DMS53 (cell line): ENCODE results near the gene KRT4.
"Not testable (repeated sequence)": the region's sequence is repeated elsewhere in the genome, so short reads cannot be mapped to it uniquely, and the experiment has no call there.

Experiments used
- DNase-seq: peaks from one replicate; lab custom pipeline; 2025; lab: John Stamatoyannopoulos, UW

KRT4 gene

DNA sequence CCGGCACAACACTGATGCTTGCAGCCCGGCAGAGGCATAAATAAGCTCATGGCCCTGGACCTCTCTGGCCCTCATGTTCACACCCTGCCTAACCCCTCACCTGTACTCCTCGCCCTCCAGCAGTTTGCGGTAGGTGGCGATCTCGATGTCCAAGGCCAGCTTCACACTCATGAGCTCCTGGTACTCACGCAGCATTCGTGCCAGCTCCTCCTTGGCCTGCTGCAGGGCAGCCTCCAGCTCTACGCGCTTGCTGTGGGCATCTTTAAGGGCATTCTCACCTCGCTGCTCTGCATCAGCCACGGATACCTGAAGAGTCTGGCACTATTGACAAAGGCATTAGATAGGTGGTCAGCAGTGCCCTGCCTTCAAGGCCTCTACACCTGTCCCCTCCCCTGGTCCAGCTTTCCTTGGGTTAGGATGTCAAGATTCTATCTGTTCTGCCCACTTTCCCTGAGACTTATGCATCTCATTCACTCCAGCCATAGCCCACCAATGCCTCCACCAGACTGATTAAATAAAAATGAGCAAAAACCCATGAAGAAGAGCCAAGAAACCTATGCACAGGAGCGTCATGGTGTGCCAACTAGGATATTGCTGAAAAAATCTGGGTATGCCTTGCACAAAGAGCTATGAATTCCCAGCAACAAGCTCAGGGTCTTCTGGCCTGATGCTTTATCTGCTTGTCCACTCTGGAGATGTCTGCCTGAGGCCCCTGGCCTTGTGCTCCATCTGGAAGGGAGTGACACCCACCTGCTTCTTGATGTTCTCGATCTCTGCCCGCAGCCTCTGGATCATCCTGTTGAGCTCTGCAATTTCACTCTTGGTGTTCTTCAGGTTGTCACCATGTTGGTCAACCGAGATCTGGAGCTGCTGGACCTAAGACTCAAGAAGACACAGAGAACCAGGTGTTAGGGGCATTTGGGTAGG is 6.1 kb downstream of the KRT4 start:
- DNase-seq: peak; percentile 13

DNA sequence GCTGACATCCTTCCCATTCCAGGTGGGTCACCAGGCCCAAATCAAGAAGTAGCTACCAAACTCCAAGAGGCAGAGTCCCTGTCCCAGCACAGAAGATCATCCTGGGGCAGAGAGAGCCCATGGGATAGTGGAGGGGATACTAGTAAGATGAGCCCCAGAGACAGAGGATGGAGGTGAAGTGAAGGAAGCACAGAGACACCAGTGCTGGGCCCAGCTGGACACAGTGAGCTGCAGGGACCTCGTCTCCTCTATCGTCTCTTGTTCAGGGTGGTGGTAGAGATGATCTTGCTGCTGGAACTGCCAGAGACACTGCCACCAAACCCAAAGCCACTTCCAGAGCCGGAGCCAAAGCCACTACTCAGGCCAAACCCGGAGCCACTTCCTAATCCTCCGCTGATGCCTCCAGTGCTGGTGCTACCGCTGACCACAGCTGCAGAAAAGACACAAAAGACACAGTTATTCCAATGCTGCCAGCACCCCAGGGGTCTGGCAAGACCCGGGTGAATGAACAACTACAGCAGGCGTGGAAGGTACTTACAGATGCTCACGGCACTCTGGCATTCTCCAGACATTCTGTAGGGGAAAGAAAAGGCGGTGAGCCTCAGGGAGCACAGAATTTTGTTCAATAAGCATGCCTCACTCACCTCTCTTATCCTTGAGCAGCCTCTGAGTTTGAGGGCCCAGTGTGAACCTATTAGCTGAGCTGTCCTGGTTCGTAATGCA is 6.9 kb downstream of the KRT4 start:
- DNase-seq: no peak

DNA sequence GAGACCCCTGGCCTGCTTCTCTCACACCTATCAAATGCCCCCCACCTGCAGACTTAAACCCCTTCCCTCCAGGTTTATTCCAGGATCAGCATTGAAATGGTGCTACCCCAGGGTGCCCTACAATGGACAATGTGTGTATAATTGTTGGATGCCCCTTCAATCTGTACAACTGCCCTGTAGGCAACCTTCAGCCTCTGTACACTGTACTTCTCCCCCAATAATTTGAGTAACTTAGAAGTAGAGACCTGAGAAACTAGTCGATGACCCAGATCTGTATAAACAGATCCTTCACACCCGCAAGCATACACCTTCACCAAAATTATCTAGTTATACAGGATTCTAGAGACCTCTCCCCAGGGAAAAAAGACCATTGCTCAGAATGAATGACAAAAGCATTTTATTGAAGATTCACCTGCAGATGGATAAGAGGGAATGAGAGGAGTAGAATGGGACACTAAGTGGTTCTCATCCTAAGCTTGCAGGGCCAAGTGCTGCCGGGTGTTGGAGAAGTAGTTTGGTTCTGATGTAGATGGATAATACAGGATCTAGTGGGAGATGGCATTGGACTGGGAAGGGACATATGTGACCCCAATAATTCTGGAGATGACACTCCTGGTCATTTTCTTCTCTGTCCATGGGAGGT is 7.6 kb downstream of the KRT4 start:
- no peak for DNase-seq

DNA sequence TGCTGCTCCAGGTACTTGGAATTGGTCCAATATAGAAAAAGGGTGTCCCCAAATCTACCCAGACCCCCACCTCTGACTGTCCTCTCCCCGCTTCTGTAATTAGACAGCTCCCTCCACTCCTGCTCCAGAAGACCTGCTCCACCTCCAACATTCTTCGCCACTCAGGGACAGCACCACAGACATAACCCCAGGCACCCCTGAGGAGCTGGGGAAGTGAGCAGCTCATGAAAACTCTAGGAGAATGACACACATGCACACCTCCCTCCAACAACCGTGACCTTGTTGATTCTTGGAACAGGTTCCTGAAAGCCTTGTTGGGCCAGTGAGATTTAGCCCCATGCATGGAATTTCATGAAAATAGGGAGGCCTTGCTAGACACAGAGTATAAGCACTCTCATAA is 8.2 kb downstream of the KRT4 start:
- no peak for DNase-seq

DNA sequence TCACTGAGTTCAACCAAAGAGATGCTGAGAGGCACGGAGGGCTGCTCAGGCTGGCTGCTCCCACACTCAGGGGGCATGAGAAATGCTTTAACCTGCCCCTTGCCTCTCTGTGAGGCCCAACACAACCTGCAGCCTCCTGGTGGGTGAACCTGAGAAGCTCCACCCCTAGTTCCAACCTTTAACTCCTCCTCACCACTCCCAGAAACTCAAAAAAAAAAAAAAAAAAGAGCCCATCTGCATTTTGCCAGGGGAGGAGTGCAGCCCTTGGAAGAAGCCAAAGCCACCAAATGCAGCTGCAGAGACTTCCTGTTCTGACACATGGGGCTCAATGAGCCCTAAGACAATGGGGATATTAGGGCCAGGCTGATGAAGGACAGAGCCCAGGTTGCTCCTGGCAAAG is 8.9 kb downstream of the KRT4 start:
- DNase-seq: no peak

DNA sequence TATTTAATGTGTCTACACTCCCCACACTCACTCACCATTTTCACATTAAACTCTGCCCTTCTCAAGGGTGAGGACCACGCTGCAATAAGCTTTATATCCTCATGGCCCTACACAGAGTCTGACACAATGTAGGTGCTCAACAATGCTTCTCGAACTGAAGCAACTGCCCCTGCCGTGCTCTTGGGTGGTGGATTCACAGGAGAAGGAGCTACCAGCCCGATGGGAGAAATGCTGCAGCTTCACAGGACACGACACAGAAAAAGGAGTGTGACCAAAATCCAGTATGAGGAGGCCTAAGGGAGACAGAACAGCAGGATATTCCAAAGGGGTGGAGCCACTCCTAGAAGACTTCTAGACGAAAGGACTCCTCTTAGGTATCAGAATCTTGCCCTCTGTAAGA is 11.5 kb downstream of the KRT4 start:
- DNase-seq: no peak

DNA sequence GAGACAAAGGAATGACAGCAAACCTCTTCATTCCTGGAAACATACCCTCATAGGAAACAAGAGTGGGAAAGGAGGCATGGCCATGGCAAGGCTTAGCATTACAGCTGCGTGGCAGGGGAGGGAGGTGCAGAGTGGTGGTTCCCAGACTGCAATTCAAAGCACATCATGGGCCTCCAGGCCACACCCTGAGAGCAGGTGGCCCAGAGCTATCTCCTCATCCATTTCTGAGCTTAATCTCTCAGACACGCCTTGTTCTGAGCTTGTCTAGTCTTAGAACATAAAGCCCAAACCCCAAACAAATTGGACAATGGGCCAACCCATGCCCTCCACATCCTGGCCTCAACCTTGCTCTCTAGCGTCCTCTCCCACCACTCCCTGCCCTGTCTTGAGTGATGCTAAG is 12.1 kb downstream of the KRT4 start:
- no peak for DNase-seq

DNA sequence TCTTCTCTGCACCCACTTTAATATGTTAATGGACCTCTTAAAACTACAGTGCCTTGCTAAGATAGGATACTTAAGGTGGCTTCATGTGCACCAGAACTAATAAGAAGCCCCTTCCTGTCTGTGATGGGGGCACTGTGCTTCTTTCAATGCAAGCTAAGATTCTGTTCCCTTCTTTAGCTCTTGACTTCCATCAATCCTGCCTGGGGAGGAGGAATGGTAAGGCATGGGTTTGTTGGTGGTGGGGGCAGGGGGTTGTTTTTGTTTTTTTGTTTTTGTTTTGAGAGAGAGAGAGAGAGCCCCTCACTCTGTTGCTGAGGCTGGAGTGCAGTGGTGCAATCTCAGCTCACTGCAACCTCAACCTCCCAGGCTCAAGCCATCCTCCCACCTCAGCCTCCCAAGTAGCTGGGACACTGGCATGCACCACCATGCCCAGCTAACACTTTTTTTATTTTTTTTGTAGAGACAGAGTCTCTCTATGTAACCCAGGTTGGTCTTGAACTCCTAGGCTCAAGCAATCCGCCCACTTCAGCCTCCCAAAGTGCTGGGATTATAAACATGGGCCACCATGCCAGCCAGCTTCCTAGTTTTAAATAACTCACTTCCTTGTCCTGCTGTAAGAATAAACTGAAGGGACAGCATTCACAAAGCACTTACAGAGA is 13.5 kb downstream of the KRT4 start:
- DNase-seq: no peak

DNA sequence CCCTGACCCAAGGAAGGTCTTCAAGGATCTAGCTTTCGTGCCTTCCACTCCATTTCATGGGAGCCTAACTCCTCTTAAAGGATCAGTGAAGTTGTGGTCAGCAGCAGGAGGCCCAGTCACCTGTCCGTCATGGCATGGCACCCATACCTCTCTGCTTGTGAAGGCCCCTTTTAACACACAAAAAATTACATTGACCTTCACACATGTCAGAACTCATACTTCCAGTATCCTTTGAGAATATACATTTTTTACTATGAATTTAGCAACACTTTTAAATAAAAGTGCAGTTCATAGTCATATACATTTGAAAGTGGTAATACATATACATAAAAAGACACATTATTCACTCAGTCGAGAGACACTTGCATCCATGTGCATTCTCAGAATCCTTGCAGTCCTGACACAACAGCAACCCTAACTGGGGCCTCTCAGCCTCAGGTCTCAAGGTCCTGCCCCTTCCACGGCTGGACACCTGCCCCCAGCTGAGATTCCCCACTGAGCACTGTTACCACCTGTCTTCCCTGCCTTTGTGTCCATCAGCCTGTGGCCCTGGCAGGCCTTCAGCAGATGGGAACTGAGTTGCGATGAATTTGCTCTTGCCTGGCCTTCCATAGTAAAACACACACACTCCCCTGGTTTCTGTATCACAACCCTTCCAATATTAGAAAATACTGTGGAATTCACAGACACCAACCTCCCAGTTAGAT is 14.3 kb downstream of the KRT4 start:
- DNase-seq: no peak

DNA sequence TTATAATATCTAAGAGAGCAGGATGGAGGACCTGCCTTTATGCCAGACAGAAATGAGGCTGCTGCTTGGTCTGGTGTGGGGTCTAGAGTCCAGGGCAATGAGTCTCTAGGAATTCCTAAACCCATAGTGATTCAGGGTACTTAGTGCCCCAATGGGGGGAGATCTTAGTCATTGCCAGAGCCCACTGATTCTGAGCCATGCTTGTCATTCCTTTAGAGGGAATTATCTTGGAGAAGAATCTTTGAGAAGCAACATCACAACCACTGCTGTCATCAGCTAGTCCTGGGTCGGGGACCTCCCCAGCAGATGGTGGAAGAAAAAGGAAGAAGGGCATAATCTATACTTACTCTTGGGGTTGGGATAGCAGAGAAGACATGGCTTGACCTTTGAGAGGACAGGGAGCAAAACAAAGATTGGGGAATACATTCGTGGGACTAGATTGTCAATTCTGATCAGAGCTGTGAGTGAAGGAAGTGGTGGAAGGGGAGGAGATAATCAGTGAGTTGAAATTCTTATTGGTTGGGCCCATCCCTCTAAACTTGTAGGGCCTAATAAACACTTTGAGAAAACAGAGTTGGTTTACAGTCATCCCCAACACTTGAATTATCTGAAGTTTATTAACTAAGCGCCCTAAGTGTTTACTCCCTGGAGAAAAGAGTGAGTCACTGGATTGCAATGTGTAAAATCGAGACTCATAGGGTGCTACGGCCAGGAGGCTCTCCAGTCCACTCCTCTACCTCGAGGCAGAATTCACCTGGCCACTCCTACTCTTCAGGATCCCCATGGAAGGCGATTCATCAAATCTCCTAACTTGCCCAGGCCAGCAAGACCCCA is 15.0 kb downstream of the KRT4 start:
- DNase-seq: peak; percentile 20

DNA sequence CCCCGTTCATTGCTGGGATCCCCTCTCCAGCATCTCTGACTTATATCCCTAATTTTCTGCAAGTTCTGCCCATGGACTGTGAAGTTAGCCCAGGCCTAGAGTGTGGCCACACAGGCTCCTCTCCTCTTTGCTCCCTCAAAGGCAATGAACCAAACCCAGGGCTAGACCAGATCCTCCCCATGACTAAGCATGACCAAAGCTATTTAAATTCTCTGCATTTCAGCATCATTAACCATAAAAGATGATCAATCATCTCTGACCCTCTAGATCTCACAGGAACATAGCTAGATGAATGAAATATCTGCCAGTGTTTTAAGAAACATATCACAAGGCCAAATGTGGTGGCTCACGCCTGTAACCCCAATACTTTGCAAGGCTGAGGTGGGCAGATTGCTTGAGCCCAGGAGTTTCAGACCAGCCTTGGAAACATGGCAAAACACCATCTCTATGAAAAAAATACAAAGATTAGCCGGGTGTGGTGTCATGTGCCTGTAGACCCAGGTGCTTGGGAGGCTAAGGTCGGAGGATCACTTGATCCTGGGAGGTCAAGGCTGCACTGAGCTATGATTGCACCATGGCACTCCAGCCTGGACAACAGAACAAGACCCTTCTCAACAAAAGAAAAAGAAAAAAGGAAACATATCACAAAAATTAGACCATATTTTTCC is 15.8 kb downstream of the KRT4 start:
- DNase-seq: no peak

DNA sequence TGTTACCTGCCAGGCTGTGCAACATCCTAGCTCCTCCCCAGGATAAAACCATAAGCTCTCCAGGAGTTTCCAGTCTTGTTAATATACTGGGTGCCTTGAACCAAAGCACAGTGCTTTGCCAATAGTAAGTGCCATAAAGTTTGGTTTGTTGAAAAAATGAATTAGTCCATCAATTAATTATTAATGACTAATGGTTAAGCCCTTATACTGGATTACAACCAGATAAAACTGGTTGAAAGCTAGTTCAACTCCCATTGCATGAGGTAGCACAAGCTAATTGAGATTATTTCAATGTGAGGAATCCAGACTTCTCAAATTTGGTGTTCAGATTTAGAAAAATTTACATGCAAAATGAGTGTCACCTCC is 16.4 kb downstream of the KRT4 start:
- no peak for DNase-seq

DNA sequence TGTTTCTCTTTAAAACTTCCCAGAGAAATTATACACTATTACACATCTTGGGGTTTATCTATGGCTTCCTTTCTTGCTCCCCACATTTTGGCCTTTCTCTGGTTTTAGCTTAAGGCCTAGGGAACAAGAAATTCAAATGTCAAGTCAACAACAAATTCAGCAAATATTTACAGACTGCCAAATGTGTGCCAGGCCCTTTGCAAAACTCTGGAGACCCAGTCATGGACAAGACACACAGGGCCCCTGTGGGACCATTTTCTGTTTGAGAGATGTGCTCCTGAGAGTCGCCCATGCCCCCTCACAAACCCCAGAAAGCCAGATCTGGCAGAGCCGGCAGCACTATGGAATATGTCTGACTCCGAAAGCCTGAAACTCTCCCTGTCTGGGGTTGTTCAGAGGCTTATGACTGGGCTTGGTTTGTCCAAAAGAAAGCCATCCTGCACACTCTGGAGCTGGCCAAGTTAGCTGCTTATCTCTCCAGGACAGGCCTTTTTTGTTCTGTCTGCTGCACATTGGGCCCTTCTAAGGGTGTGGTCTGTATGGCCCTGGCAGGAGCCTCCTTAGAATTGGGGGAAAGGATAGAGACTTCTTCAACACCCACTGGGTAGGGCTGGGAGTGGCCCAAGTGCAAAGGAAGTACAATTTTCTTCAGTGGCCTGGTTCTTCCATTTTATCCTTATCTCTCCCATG is 16.9 kb downstream of the KRT4 start:
- DNase-seq: no peak

DNA sequence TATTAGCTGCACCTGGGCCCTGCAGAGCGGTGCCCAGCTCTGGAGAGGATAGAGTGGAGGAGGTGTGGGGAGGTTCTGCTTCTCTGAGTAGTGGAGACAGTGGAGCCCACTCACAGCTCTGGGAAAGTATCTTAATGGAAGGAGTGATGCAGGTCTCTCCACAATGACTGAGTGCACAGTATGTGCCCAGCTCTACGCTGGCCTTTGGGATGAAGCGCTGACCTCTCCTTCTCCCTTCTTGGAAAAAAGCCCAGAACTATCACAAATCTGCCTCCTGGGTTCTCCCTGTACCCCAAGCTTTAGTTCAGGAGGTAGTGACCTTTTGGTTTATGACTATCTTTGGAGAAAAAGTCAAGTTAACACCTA is 17.5 kb downstream of the KRT4 start:
- no peak for DNase-seq

DNA sequence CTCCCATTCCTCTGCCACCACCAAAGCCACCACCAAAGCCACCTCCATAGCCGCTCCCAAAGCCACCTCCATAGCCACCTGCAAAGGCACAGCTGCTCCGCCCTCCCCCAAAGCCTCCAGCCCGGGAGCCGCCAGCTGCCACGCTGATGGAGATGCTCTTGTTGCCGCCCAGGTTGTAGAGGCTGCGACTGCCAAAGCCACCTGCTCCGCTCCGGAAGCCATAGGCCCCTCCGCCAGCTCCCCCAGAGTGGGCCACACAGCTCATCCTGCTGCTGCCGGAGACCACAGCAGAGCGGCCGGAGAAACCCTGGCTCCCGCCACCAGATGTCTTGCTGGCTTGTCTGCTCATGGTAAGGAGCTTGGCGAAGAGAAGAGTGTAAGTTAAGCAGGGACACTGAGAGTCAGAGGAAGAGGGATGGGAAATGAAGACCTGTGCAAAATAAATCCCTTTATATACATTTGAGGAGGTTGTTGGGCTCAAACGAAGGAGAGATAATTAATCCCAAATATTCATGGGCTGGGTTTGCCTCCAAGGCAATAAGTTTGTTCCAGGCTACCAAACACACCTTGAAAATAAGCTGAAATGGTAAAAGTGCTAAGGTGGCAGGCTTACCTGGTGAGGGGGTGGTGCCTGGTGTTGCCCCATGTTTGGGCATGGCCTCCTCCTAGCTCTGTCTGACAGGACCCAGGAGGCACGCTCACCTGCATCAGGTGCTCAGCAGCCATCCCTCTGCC is 18.1 kb downstream of the KRT4 start, which contains the start of gene KRT3:
KRT3 (minus strand) TSS at position 424 of the 735 bp plus-strand sequence; CDS start at position 349, 75 bp downstream.
- peak; percentile 29 for DNase-seq

DNA sequence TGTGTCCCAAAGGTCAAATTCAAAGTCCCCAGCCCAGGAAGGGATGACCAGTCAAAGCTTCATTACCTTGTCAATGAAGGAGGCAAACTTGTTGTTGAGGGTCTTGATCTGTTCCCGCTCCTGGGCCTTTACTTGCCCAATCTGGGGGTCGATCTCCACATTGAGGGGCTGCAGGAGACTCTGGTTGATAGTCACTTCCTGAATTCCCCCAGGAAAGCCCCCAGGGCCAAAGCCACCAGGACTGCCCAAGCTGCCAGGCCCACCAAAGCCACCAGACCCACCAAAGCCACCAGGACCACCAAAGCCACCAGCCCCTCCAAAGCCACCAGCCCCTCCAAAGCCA is 18.6 kb downstream of the KRT4 start:
- DNase-seq: not testable (repeated sequence)

DNA sequence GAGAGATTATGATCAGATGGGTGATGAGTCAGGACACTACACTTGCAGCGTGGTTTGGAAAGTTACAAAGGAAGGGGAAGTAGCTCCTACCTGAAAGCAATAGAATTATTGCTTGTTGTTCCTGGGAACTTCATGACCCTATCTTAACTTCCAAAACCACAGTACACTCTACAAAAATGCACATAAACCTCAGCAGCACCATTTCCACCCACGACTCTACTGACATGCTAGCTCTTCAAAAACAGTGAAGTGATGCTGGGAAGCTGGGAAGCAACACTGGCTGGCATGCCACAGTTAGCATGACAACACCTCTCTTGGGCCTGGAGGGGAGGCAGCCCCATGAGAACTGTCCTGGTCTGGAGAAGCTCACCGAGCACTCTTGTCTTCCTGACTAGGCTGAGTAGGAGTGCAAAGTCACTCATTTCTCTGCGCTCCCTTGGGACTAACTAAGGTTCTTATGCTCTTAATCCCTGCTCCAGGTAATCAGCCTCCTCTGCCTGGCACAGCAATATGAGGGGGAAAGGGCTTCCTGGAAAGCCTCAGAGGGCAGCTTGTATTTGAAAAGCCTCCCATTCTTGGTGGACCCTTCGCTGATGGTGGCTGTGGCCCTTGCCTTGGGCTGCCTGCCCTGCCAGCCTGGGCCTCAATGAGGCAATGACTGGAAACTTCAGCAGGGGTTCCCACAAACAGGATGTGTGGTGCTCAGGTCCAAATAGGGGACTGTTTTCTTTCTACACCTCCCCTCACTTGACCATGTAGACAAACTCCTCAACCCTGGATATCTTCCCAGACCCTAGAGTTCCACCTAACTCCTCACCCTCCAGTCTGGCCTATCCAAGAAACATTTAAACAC is 19.2 kb downstream of the KRT4 start:
- DNase-seq: no peak
